NCI-H226 (cell line): Measurements from ENCODE around the gene PRDM10.
"Not testable (repeated sequence)": the region's sequence is repeated elsewhere in the genome, so short reads cannot be mapped to it uniquely, and the experiment has no call there.

Source experiments
- DNase-seq: peaks from one replicate; pipeline ENCODE4 v3.0.0-alpha.2; 2015

PRDM10 gene

GRCh38 chr11:129973809-129974208 is 28.8 kb downstream of the PRDM10 start:
- no peak for DNase-seq

- no peak for DNase-seq
Measured at GRCh38 chr11:129973068-129973467, 29.6 kb downstream of the PRDM10 start.

- DNase-seq, result no peak
Measured at GRCh38 chr11:129972611-129973010, 30.0 kb downstream of the PRDM10 start.

GRCh38 chr11:129971856-129972255 is 30.8 kb downstream of the PRDM10 start:
- not testable (repeated sequence) for DNase-seq

- DNase-seq, result no peak
Measured at GRCh38 chr11:129969920-129970319, 32.7 kb downstream of the PRDM10 start.

GRCh38 chr11:129968591-129969419 is 33.8 kb downstream of the PRDM10 start:
- no peak for DNase-seq

GRCh38 chr11:129967996-129968395 is 34.6 kb downstream of the PRDM10 start:
- DNase-seq, result no peak

- no peak for DNase-seq
Measured at GRCh38 chr11:129965248-129965647, 37.4 kb downstream of the PRDM10 start.

GRCh38 chr11:129960216-129961214 is 42.1 kb downstream of the PRDM10 start:
- DNase-seq, result peak; percentile 62

GRCh38 chr11:129959687-129960086 is 42.9 kb downstream of the PRDM10 start:
- no peak for DNase-seq

GRCh38 chr11:129955282-129955681 is 47.4 kb downstream of the PRDM10 start:
- DNase-seq, result no peak

GRCh38 chr11:129954703-129955102 is 47.9 kb downstream of the PRDM10 start:
- DNase-seq, result not testable (repeated sequence)

GRCh38 chr11:129951866-129952262 is 50.8 kb downstream of the PRDM10 start:
- DNase-seq, result no peak

GRCh38 chr11:129951201-129951865 is 51.3 kb downstream of the PRDM10 start:
- DNase-seq, result no peak

GRCh38 chr11:129950101-129951091 is 52.2 kb downstream of the PRDM10 start:
- DNase-seq, result no peak

- no peak for DNase-seq
Measured at GRCh38 chr11:129948926-129949466, 53.6 kb downstream of the PRDM10 start.

GRCh38 chr11:129947474-129947873 is 55.2 kb downstream of the PRDM10 start:
- DNase-seq, result no peak

GRCh38 chr11:129946965-129947364 is 55.7 kb downstream of the PRDM10 start:
- DNase-seq, result no peak

GRCh38 chr11:129946256-129946655 is 56.4 kb downstream of the PRDM10 start:
- no peak for DNase-seq

- DNase-seq, result no peak
Measured at GRCh38 chr11:129945373-129945772, 57.3 kb downstream of the PRDM10 start.

GRCh38 chr11:129944696-129945095 is 57.9 kb downstream of the PRDM10 start:
- DNase-seq, result no peak
